ENCODE measurements around the gene CAPN13.

The CAPN13 gene

DNA sequence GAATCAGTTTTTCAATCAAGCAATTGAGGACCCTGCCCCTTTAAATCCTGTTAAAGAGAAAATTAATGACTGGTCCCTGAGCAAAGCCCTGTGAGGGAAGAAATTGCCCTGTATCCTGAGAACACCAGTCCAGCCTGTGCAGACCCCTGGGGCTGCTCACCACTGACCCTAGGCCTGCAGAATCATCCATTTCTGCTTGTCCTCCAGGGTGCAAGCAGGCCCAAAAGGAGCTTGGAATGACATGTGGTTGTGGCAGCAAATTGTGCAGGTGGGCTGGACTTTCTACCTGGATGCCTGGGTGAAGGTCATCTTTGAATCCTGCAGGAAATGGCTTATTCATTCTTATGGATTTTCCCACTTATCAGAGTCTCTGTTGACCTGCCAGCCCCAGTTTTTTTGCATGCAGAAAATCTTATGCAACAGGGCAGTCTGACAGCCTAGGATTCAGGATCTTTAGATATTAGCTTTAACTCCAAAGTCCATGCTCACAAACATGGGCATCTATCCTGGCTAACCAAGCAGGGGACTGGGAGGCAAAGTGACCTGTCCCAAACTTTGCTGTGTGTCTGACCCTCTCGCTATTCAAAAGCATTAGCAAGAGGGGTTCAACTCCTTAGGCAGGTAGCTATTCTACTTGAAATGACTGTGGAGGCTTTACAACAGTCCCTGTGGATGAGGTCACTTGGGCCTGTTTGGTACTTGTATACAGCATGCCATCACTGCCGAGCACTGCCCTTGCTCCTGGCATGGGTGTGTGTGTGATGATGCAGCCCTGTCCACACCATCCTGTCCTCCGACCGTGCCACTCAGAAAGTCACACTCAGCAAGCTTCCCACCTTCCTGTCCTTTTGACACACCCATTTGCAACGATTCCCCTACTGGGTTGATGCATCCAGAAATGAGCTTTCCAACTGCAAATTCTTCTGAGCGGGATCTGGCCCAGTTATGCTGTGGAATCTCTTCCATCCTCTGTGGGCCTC, 85.3 kb downstream of the CAPN13 start:
- Histone ChIP-seq H3K27ac (ENCODE audit: low read depth, low read length) (no peak overlapping the region), H3K36me3 (ENCODE audit: control insufficient read depth, insufficient read depth, low read length) (no peaks in the 10 kb centered on the region), H3K9me3 (ENCODE audit: control insufficient read depth, insufficient read depth, low read length) (no peaks in the 10 kb centered on the region), H3K4me3 (ENCODE audit: low read depth, low read length) (no peak overlapping the region), H3K9ac (ENCODE audit: low read depth, low read length) (no peak overlapping the region), H3K4me1 (ENCODE audit: control insufficient read depth, insufficient read depth, low read length) (no peaks in the 10 kb centered on the region), H3K27me3 (ENCODE audit: control insufficient read depth, insufficient read depth, low read length) (no peaks in the 10 kb centered on the region)

- H3K36me3 ChIP-seq (ENCODE audit: control insufficient read depth, insufficient read depth, low read length): no peaks in the 10 kb centered on the region
- no peak overlapping the region for H3K27ac ChIP-seq (ENCODE audit: low read depth, low read length)
- H3K4me3 ChIP-seq (ENCODE audit: low read depth, low read length): no peak overlapping the region
- no peaks in the 10 kb centered on the region for H3K27me3 ChIP-seq (ENCODE audit: control insufficient read depth, insufficient read depth, low read length)
- H3K4me1 ChIP-seq (ENCODE audit: control insufficient read depth, insufficient read depth, low read length): no peaks in the 10 kb centered on the region
- H3K9me3 ChIP-seq (ENCODE audit: control insufficient read depth, insufficient read depth, low read length): no peaks in the 10 kb centered on the region
- H3K9ac ChIP-seq (ENCODE audit: low read depth, low read length): no peak overlapping the region
Measured at GRCh38 chr2:30721241-30721640, 86.0 kb downstream of the CAPN13 start.

GRCh38 chr2:30717081-30717650, 90.1 kb downstream of the CAPN13 start:
- no peaks in the 10 kb centered on the region for H3K36me3 ChIP-seq (ENCODE audit: control insufficient read depth, insufficient read depth, low read length)
- H3K9me3 ChIP-seq (ENCODE audit: control insufficient read depth, insufficient read depth, low read length): no peaks in the 10 kb centered on the region
- no peaks in the 10 kb centered on the region for H3K4me1 ChIP-seq (ENCODE audit: control insufficient read depth, insufficient read depth, low read length)
- H3K4me3 ChIP-seq (ENCODE audit: low read depth, low read length): no peak overlapping the region
- no peaks in the 10 kb centered on the region for H3K27me3 ChIP-seq (ENCODE audit: control insufficient read depth, insufficient read depth, low read length)
- H3K9ac ChIP-seq (ENCODE audit: low read depth, low read length): no peak overlapping the region
- H3K27ac ChIP-seq (ENCODE audit: low read depth, low read length): no peak overlapping the region

DNA sequence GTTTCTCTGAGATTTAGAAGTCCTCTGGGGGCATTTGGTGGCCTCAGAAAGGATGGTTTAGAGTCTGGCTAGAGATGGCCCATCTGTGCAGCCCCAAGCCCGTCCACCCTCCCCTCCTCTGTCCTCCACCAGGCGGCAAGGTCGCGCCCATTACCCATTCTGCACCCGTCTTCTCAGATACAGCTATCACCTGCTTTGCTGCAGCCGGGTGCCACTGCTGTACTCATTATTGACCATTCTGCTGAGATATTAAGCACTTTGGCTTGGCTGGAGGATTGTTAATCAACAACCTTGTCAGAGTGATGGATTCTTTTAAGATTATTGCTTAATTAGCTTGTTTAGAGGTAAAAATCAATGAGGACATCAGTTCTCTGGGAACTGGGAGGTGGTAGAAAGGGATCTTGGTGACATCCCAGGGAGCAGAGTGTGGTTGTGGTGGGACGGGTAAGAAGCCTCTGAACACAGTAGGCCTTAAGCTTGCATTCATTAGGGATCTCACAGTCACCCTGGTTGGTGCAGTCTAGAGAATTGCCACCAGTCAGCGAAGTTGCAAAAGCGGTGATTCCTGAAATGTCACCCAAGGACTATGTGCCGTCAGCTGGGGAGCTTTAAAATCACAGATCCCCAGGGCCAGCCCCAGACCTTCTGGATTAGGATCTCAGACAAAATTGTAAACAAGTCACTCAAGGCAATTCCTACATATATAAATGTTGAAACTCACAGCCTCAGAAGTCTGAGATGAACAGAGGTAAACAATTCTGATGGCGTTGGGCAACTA, 90.9 kb downstream of the CAPN13 start:
- no peaks in the 10 kb centered on the region for H3K36me3 ChIP-seq (ENCODE audit: control insufficient read depth, insufficient read depth, low read length)
- H3K4me3 ChIP-seq (ENCODE audit: low read depth, low read length): no peak overlapping the region
- H3K9me3 ChIP-seq (ENCODE audit: control insufficient read depth, insufficient read depth, low read length): no peaks in the 10 kb centered on the region
- no peak overlapping the region for H3K9ac ChIP-seq (ENCODE audit: low read depth, low read length)
- no peaks in the 10 kb centered on the region for H3K27me3 ChIP-seq (ENCODE audit: control insufficient read depth, insufficient read depth, low read length)
- no peak overlapping the region for H3K27ac ChIP-seq (ENCODE audit: low read depth, low read length)
- H3K4me1 ChIP-seq (ENCODE audit: control insufficient read depth, insufficient read depth, low read length): no peaks in the 10 kb centered on the region

GRCh38 chr2:30714811-30715709, 92.2 kb downstream of the CAPN13 start:
- no peaks in the 10 kb centered on the region for H3K9me3 ChIP-seq (ENCODE audit: control insufficient read depth, insufficient read depth, low read length)
- H3K36me3 ChIP-seq (ENCODE audit: control insufficient read depth, insufficient read depth, low read length): no peaks in the 10 kb centered on the region
- H3K4me1 ChIP-seq (ENCODE audit: control insufficient read depth, insufficient read depth, low read length): no peaks in the 10 kb centered on the region
- H3K27ac ChIP-seq (ENCODE audit: low read depth, low read length): no peak overlapping the region
- no peaks in the 10 kb centered on the region for H3K27me3 ChIP-seq (ENCODE audit: control insufficient read depth, insufficient read depth, low read length)
- no peak overlapping the region for H3K4me3 ChIP-seq (ENCODE audit: low read depth, low read length)
- no peak overlapping the region for H3K9ac ChIP-seq (ENCODE audit: low read depth, low read length)

GRCh38 chr2:30713698-30714097, 93.5 kb downstream of the CAPN13 start:
- Histone ChIP-seq H3K27ac (ENCODE audit: low read depth, low read length) (no peak overlapping the region), H3K27me3 (ENCODE audit: control insufficient read depth, insufficient read depth, low read length) (no peaks in the 10 kb centered on the region), H3K9ac (ENCODE audit: low read depth, low read length) (no peak overlapping the region), H3K4me3 (ENCODE audit: low read depth, low read length) (no peak overlapping the region), H3K4me1 (ENCODE audit: control insufficient read depth, insufficient read depth, low read length) (no peaks in the 10 kb centered on the region), H3K36me3 (ENCODE audit: control insufficient read depth, insufficient read depth, low read length) (no peaks in the 10 kb centered on the region), H3K9me3 (ENCODE audit: control insufficient read depth, insufficient read depth, low read length) (no peaks in the 10 kb centered on the region)

GRCh38 chr2:30711646-30712085, 95.6 kb downstream of the CAPN13 start:
- Histone ChIP-seq H3K4me1 (ENCODE audit: control insufficient read depth, insufficient read depth, low read length) (no peaks in the 10 kb centered on the region), H3K27me3 (ENCODE audit: control insufficient read depth, insufficient read depth, low read length) (no peaks in the 10 kb centered on the region), H3K36me3 (ENCODE audit: control insufficient read depth, insufficient read depth, low read length) (no peaks in the 10 kb centered on the region), H3K4me3 (ENCODE audit: low read depth, low read length) (no peak overlapping the region), H3K9me3 (ENCODE audit: control insufficient read depth, insufficient read depth, low read length) (no peaks in the 10 kb centered on the region), H3K9ac (ENCODE audit: low read depth, low read length) (no peak overlapping the region), H3K27ac (ENCODE audit: low read depth, low read length) (no peak overlapping the region)

GRCh38 chr2:30710461-30710860, 96.8 kb downstream of the CAPN13 start:
- no peak overlapping the region for H3K9ac ChIP-seq (ENCODE audit: low read depth, low read length)
- H3K4me3 ChIP-seq (ENCODE audit: low read depth, low read length): no peak overlapping the region
- H3K36me3 ChIP-seq (ENCODE audit: control insufficient read depth, insufficient read depth, low read length): no peaks in the 10 kb centered on the region
- H3K4me1 ChIP-seq (ENCODE audit: control insufficient read depth, insufficient read depth, low read length): no peaks in the 10 kb centered on the region
- no peaks in the 10 kb centered on the region for H3K9me3 ChIP-seq (ENCODE audit: control insufficient read depth, insufficient read depth, low read length)
- no peak overlapping the region for H3K27ac ChIP-seq (ENCODE audit: low read depth, low read length)
- no peaks in the 10 kb centered on the region for H3K27me3 ChIP-seq (ENCODE audit: control insufficient read depth, insufficient read depth, low read length)

GRCh38 chr2:30710016-30710415, 97.2 kb downstream of the CAPN13 start:
- no peak overlapping the region for H3K9ac ChIP-seq (ENCODE audit: low read depth, low read length)
- no peak overlapping the region for H3K27ac ChIP-seq (ENCODE audit: low read depth, low read length)
- H3K36me3 ChIP-seq (ENCODE audit: control insufficient read depth, insufficient read depth, low read length): no peaks in the 10 kb centered on the region
- no peaks in the 10 kb centered on the region for H3K27me3 ChIP-seq (ENCODE audit: control insufficient read depth, insufficient read depth, low read length)
- H3K4me3 ChIP-seq (ENCODE audit: low read depth, low read length): no peak overlapping the region
- H3K4me1 ChIP-seq (ENCODE audit: control insufficient read depth, insufficient read depth, low read length): no peaks in the 10 kb centered on the region
- H3K9me3 ChIP-seq (ENCODE audit: control insufficient read depth, insufficient read depth, low read length): no peaks in the 10 kb centered on the region

DNA sequence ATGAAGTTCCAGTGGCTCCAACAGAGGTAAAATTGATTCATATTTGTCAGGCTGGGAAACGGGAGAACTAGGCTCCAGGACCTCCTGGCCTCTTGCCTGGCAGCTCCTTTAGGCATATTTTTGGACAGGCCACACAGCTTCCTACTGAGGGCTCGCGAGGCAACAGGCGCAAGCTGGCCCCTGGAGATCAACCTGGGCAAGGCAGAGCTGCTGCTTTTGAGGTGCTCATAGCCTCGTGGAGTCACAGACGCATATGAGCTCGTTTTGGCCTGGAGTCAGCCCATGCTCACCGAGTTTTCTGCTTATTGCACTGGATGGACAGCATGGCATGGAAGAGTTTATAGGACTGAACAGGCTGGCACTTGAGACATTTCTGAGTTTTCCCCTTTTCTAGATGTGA, 97.7 kb downstream of the CAPN13 start:
- H3K4me3 ChIP-seq (ENCODE audit: low read depth, low read length): no peak overlapping the region
- H3K36me3 ChIP-seq (ENCODE audit: control insufficient read depth, insufficient read depth, low read length): no peaks in the 10 kb centered on the region
- no peak overlapping the region for H3K27ac ChIP-seq (ENCODE audit: low read depth, low read length)
- H3K27me3 ChIP-seq (ENCODE audit: control insufficient read depth, insufficient read depth, low read length): no peaks in the 10 kb centered on the region
- H3K9ac ChIP-seq (ENCODE audit: low read depth, low read length): no peak overlapping the region
- H3K9me3 ChIP-seq (ENCODE audit: control insufficient read depth, insufficient read depth, low read length): no peaks in the 10 kb centered on the region
- no peaks in the 10 kb centered on the region for H3K4me1 ChIP-seq (ENCODE audit: control insufficient read depth, insufficient read depth, low read length)
